GM18508 (cell line): ENCODE results near the gene COL6A2.
"Not testable (repeated sequence)": the region's sequence is repeated elsewhere in the genome, so short reads cannot be mapped to it uniquely, and the experiment has no call there.

Experiments
- ATAC-seq: cut with Tn5 transposase; IDR thresholded peaks from one replicate; pipeline ENCODE4 v1.9.1; 2021; ENCODE audit warnings: moderate number of reproducible peaks; ENCODE audit not compliant: insufficient read depth, unreplicated experiment

The COL6A2 gene

GRCh38 chr21:46077674-46078101 is 20.2 kb upstream of the COL6A2 start:
- ATAC-seq, result no peak

GRCh38 chr21:46078322-46078977 is 19.5 kb upstream of the COL6A2 start:
- ATAC-seq, result no peak

- ATAC-seq, result no peak
Measured at GRCh38 chr21:46078978-46079351, 18.9 kb upstream of the COL6A2 start.

GRCh38 chr21:46079352-46080170 is 18.4 kb upstream of the COL6A2 start:
- ATAC-seq, result no peak

- ATAC-seq, result no peak
Measured at GRCh38 chr21:46080171-46081021, 17.5 kb upstream of the COL6A2 start.

- ATAC-seq, result no peak
Measured at GRCh38 chr21:46081022-46081861, 16.7 kb upstream of the COL6A2 start.

GRCh38 chr21:46081862-46082712 is 15.8 kb upstream of the COL6A2 start:
- no peak for ATAC-seq

GRCh38 chr21:46082713-46082962 is 15.3 kb upstream of the COL6A2 start:
- no peak for ATAC-seq

- no peak for ATAC-seq
Measured at GRCh38 chr21:46082963-46083790, 14.7 kb upstream of the COL6A2 start.

- no peak for ATAC-seq
Measured at GRCh38 chr21:46083791-46084561, 13.9 kb upstream of the COL6A2 start.

GRCh38 chr21:46084709-46085108 is 13.2 kb upstream of the COL6A2 start:
- ATAC-seq, result no peak

GRCh38 chr21:46085259-46085658 is 12.7 kb upstream of the COL6A2 start:
- not testable (repeated sequence) for ATAC-seq

- no peak for ATAC-seq
Measured at GRCh38 chr21:46087641-46088040, 10.3 kb upstream of the COL6A2 start.

GRCh38 chr21:46088189-46088588 is 9.7 kb upstream of the COL6A2 start:
- ATAC-seq, result no peak

- no peak for ATAC-seq
Measured at GRCh38 chr21:46089285-46089684, 8.6 kb upstream of the COL6A2 start.

- no peak for ATAC-seq
Measured at GRCh38 chr21:46091118-46091517, 6.8 kb upstream of the COL6A2 start.

- no peak for ATAC-seq
Measured at GRCh38 chr21:46091631-46092025, 6.3 kb upstream of the COL6A2 start.
